Neutrophil (primary cell): Measurements from ENCODE around the gene DPYD.

Source experiments
- H3K27ac ChIP-seq: fragments of 200-600 bp; sonication (generic); 2 replicates; pipeline ENCODE4 v1.5.1; 2016; ENCODE audit warnings: mild to moderate bottlenecking, moderate library complexity
- H3K27me3 ChIP-seq: fragments of 200-600 bp; sonication (generic); 2 replicates; pipeline ENCODE4 v1.6.0; 2016; ENCODE audit warnings: mild to moderate bottlenecking
- H3K36me3 ChIP-seq: fragments of 200-600 bp; sonication (generic); 2 replicates; pipeline ENCODE4 v1.5.1; 2017
- H3K4me1 ChIP-seq, 2 experiments: fragments of 200-600 bp in 1 of 2; sonication (generic) in 1 of 2; 1 replicate in 1 of 2; 2 replicates in 1 of 2; pipeline versions ENCODE4 v1.5.1 to v1.6.1; 2013 to 2016; ENCODE audit warnings: low read depth in 1 of 2, low read length in 1 of 2, mild to moderate bottlenecking in 1 of 2, moderate library complexity in 1 of 2; ENCODE audit not compliant: control insufficient read depth in 1 of 2, insufficient read depth in 1 of 2
- H3K4me3 ChIP-seq, 2 experiments: fragments of 200-600 bp in 1 of 2; sonication (generic) in 1 of 2; 1 replicate in 1 of 2; 2 replicates in 1 of 2; pipeline ENCODE4 v1.5.1; 2013 to 2016; ENCODE audit warnings: low read depth in 1 of 2, low read length in 1 of 2, mild to moderate bottlenecking in 1 of 2, moderate library complexity in 1 of 2
- H3K9me3 ChIP-seq: fragments of 200-600 bp; sonication (generic); 2 replicates; pipeline ENCODE4 v1.5.1; 2016
- TF ChIP-seq, protein P1 (sequence below): fragments of 200-600 bp; sonication (generic); IDR thresholded peaks from 2 replicates; pipeline ENCODE4 v1.5.1; 2016; ENCODE audit warnings: antibody characterized with exemption

Gene DPYD

DNA sequence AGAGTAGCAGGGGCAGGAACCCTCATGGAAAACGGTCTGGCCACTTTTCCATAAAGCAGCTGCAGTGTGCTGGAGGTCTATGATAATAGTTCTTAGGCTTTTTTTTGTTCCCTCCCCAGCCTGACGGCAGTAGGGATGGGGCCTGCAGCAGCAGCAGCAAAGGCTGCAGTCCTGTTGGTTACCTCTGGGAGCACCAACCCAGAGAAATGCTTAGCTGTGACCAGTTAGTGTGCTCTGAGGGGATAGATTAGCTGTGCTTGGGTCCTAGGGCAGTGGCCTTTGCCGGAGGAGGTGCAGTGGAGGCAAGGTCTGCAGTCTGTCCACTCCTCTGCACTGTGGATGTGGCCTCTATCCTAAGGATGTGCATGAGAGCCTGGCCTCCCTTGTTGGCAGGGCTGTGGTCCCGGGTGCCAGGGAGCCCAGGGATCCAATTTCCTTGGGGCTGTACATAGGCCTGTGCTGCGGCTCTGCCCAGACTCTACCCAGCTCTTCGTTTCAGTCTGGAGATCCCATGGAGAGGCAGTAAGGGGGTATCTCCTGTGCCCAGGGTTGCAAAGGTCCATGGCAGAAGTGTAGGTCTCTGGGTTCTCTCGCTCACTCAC lies 876.6 kb downstream of the DPYD start:
- H3K27me3 ChIP-seq: no peaks in the 10 kb centered on the region

DNA sequence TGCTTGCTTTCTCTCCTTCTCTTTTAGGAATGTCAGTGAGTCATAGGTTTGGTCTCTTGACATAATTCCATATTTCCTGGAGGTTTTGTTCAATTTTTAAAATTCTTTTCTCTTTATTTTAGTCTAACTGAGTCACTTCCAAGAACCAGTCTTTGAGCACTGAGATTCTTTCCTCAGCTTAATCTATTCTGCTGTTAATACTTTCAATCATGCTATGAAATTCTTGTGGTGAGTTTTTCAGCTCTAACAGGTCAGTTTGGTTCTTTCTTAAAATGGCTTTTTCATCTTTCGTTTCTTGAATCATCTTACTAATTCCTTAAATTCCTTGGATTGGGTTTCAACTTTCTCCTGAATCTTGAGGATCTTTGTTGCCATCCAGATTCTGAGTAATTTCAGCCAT lies 878.3 kb downstream of the DPYD start:
- TF ChIP-seq, protein P1, sequence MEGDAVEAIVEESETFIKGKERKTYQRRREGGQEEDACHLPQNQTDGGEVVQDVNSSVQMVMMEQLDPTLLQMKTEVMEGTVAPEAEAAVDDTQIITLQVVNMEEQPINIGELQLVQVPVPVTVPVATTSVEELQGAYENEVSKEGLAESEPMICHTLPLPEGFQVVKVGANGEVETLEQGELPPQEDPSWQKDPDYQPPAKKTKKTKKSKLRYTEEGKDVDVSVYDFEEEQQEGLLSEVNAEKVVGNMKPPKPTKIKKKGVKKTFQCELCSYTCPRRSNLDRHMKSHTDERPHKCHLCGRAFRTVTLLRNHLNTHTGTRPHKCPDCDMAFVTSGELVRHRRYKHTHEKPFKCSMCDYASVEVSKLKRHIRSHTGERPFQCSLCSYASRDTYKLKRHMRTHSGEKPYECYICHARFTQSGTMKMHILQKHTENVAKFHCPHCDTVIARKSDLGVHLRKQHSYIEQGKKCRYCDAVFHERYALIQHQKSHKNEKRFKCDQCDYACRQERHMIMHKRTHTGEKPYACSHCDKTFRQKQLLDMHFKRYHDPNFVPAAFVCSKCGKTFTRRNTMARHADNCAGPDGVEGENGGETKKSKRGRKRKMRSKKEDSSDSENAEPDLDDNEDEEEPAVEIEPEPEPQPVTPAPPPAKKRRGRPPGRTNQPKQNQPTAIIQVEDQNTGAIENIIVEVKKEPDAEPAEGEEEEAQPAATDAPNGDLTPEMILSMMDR: no peak
- no peaks in the 10 kb centered on the region for H3K4me1 ChIP-seq
- H3K27ac ChIP-seq: no peak overlapping the region

More for the DNA sequence above, 876.6 kb downstream of the DPYD start:
- no peak overlapping the region for H3K4me3 ChIP-seq
- no peak overlapping the region for H3K27ac ChIP-seq
- no peaks in the 10 kb centered on the region for H3K4me1 ChIP-seq
- TF ChIP-seq, protein P1: no peak
- H3K9me3 ChIP-seq: no peaks in the 10 kb centered on the region
- H3K36me3 ChIP-seq: no peaks in the 10 kb centered on the region

DNA sequence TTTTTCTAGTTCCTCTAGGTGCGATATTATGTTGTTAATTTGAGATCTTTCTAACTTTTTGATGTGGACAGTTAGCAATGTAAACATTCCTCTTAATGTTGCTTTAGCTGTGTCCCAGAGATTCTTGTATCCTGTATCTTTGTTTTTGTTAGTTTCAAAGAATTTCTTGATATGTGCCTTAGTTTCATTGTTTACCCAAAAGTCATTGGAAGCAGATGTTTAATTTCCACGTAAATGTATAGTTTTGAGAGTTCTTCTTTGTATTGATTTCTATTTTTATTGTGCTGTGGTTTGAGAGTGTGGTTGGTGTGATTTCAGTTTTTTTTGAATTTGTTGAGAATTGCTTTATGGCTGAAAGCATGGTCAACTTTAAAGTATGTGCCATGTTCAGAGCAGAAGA lies 879.8 kb downstream of the DPYD start:
- Histone ChIP-seq H3K4me1 (no peaks in the 10 kb centered on the region), H3K4me3 (no peak overlapping the region), H3K27ac (no peak overlapping the region), H3K36me3 (no peaks in the 10 kb centered on the region), H3K9me3 (no peaks in the 10 kb centered on the region), H3K27me3 (no peaks in the 10 kb centered on the region)
- TF ChIP-seq, protein P1: no peak

More for the DNA sequence above, 878.3 kb downstream of the DPYD start:
- H3K4me3 ChIP-seq: no peak overlapping the region
- H3K36me3 ChIP-seq: no peaks in the 10 kb centered on the region
- no peaks in the 10 kb centered on the region for H3K9me3 ChIP-seq
- H3K27me3 ChIP-seq: no peaks in the 10 kb centered on the region

DNA sequence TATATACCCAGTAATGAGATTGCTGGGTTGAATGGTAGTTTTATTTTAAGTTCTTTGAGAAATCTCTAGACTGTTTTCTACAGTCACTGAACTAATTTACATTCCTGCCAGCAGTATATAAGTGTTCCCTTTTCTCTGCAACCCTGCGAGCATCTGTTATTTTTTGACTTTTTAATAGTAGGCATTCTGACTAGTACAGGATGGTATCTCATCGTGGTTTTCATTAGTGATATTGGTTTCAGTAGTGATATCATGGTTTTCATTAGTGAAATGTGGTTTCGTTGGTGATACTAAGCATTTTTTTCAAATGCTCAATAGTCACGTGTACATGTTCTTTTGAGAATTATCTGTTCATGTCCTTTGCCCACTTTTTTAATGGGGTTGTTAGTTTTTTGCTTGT lies 882.4 kb downstream of the DPYD start:
- Histone ChIP-seq H3K27me3 (no peaks in the 10 kb centered on the region), H3K9me3 (no peaks in the 10 kb centered on the region), H3K27ac (no peak overlapping the region), H3K4me3 (no peak overlapping the region), H3K36me3 (no peaks in the 10 kb centered on the region), H3K4me1 (no peaks in the 10 kb centered on the region)
- TF ChIP-seq, protein P1: no peak

DNA sequence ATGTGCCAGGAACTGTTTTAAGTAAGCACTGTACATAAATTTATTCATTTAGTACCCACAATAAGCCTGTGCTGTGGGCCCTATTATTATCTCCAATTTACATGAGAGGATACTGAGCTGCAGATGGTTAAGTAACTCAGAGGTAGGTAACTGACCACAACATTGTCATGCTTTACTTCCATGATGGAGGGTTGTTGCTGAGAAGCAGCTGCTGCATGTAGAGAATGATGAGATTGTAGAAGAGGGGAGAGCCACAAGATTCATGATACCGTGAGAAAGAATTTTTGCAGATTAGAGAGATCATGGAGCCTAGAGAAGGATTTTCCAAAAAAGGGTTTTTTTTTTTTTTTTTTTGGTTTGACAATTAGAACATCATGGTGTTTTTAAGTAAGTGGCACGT lies 886.2 kb downstream of the DPYD start:
- TF ChIP-seq, protein P1: no peak

More for the DNA sequence above, 886.2 kb downstream of the DPYD start:
- no peaks in the 10 kb centered on the region for H3K9me3 ChIP-seq
- no peaks in the 10 kb centered on the region for H3K36me3 ChIP-seq
- H3K4me1 ChIP-seq: no peaks in the 10 kb centered on the region
- no peak overlapping the region for H3K27ac ChIP-seq
- H3K27me3 ChIP-seq: no peaks in the 10 kb centered on the region
- no peak overlapping the region for H3K4me3 ChIP-seq
